Measurements from ENCODE around the gene TNS4.
A peak's percentile ranks its signal among the peaks of the same experiment; 100 is the strongest.

The TNS4 gene

DNA sequence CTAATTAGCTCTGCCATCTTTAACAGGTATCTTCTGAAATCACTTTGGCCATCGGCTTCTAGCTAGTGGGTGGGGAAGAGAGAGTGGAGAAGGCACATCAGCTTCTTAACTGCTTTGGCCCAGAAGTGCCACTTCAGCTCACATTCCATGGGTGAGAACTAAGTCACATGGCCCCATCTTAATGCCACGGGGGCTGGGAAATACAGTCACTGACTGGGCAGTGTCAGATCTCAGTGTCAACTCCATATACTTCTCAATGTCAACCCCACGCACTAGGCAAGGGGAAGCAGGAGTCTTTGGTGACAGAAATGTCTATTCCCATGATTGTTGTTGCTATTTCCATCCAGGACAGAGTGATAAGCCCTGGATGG is 34.5 kb upstream of the TNS4 start:
- DNase-seq = no peak

DNA sequence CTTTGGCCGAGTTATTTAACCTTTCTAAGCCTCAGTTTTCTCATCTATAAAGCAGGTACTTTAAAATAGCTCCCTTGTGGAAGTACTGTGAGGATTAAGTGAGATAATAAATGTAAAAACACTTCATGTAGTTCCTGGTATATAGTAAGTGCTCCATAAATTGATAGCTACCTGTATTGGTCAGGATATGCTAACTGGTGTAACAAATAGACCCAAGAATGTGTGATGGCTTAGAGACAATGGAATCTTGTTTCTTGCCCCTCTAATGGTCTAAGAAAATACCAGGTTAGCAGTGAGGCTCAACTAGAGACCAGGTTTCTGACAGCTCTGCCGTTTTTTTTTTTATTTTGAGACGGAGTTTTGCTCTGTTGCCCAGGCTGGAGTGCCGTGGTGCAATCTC is 34.0 kb upstream of the TNS4 start:
- DNase-seq = no peak

DNA sequence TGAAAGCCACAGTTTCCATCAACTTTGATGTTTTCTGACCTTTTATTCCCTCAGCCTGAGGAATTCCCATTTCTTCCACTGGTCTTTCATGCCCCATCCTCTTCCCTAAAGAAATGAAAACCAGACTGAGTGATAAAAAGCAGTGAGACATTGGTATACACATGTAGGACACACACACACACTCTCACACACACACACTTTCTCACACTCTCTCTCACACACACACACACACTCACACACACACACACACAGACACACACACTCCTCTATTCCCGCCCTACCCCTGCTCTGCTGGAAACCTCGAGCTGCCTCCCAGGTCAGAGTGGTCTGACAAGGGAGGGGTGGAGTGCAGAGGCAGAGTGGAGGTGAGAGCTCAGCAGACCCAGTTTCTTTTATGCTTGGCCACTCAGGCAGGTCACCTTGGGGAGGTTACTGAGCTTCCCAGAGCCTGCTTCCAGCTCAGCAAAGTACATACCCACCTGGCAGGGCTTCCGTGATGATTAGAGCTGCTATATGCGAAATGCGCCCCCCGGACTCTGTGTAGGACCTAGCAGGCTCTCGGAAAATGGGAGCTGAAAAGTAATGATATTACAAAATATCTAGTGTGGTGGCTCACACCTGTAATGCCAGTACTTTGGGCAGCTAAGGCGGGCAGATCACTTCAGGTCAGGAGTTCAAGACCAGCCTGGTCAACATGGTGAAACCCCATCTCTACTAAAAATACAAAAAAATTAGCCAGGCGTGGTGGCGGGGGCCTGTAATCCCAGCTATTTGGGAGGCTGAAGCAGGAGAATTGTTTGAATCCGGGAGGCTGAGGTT is 33.2 kb upstream of the TNS4 start:
- DNase-seq = no peak

DNA sequence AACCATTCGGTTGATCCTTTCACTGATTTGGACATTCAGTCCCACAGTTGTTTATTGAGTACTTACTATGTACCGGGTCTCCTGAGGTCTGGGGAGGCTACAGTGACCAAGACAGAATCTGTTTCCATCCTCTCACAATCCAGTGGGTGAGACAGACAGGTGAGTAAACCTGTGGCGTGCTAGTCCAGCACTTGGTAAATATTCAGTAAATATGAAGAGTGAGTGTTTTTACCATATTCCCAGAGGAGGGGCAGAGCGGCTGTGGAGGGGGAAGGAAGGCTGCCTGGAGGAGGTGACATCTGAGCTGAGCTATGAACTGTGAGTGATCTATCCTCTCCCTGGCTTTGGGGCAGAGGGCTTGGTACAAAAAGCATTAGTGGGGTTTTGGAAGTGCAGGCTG is 32.5 kb upstream of the TNS4 start:
- DNase-seq = no peak

DNA sequence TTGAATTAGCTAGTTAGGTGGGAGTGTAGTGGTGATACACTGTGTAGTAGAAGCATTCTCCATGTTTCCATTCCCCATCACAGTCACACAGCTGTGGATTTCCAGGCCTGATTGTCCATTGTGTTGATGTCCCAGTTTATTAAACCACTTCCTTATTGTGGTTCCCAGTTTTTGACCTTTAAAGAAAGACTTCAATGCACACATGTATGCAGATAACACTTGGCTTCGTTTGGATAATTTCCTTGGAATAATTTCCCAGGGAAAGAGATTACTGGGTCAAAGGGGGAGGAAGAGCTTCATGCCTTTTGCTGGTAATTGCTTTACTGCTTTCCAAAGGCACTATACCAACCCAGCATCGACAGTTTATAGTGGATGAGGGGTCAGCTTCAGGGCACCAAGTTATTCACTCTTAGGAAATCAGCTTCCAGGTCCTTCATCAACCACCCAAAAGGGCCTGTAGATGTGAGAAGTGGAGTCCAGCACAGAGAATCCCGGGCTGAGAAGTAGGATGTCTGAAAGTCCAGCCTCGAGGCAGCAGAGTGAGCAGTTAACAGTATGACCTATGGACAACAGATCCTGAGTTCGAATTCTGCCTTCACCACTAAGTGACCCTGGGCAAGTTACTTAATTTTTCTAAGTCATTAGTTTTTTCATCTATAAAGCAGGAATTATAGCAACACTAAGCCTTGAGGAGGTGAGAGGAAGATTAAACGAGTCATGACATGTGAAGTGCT is 31.3 kb upstream of the TNS4 start:
- DNase-seq = no peak

DNA sequence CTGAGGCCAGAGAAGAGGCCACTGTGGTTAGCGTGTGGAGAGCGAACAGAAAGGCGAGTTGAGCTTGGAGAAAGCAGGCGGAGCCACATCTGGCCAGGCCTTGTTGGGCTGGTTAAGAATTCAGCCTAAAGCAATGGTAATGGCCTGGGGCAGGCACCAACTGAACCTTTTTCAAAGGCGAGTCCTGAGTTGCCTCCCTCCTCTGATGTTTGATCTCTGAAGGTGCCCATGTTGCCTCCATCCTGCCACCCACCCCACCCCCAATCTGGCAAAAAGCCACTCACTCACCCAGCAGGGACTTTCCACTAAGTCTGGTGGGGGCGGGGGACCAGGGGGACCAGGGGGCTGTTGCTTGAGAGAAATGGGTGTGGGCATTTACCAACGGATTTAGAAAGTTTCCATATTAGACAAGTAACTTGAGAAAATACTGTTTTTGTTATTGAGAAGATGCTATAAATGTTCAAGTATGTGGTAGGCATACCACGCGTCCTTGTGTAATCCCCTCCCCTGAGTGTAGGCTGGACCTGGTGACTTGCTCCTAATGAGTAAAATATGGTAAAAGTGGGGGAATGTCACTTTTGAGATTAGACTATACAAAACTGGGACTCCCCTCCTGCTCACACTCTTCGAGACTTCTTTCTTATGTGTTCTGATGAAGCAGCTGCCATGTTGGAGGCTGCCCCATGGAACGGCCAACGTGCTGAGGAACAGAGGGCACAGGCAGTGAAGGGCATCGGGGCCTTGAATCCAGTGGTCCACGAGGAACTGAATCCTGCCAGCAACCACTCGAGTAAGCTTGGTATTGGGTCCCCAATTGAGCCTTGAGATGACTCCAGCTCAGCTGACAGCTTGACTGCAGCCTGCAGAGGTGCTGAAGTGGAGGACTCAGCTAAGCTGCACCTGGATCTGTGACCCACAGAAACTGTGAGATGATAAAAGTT is 29.9 kb upstream of the TNS4 start:
- DNase-seq = peak; percentile 75

DNA sequence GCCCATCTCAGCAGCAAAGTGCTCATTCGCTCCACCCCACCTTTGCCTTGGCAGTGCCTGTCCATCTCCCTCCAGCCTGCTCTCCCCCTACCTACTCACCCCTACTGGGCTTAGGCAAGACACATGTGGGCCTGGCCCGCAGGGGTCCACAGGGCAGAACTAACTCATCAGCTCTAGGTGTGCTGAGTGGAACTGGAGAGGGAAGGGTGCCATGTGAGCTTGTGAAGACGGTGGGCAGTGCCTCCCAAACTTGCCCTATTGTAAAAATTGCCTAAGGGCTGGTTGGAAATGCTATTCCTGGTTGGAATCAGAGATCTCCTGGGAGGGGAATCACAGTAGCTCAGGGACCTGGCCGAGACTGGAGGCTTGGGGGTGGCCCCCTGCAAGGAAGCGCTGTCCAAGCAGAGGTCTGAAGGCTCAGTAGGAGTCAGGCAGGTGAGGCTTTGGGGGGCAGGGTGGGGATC is 29.1 kb upstream of the TNS4 start:
- DNase-seq = no peak

DNA sequence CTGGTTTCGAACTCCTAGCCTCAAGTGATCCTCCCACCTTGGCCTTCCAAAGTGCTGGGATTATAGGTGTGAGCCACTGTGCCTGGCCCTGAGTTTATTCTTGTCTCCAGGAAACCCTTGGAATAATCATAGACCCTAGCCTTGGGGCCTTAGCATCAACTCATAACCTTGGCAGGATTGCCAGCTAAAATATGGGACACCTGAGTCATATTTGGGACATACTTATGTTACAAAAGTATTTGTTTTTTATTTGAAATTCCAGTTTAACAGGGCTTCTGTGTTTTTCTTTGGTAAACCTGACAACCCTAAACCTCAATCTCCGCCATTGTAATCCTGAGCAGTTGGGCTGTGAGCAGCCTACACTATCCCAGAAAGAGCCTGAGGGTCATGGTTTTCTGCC is 28.6 kb upstream of the TNS4 start:
- DNase-seq = no peak

DNA sequence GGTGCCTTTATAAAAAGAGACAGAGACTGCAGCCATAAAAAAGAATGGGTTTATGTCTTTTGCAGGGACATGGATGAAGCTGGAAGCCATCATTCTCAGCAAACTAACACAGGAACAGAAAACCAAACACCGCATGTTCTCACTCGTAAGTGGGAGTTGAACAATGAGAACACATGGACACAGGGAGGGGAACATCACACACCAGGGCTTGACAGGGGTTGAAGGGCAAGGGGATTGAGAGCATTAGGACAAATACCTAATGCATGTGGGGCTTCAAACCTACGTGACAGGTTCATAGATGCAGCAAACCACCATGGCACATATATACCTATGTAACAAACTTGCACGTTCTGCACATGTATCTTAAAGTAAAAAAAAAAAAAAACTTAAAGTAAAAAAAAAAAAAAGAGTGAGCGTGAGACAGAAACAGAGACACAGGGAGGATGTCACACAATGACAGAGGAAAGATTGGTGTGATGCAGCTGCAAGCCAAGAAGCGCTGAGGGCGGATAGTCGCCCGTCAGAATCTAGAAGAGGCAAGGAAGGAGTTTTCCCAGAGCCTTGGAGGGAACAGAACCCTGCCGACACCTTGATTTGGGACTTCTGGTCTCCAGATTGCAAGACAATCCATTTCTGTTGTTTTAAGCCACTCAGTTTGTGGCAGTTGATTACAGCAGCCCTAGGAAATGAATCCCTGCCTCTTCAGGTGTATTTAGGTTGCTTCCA is 27.4 kb upstream of the TNS4 start:
- DNase-seq = no peak

DNA sequence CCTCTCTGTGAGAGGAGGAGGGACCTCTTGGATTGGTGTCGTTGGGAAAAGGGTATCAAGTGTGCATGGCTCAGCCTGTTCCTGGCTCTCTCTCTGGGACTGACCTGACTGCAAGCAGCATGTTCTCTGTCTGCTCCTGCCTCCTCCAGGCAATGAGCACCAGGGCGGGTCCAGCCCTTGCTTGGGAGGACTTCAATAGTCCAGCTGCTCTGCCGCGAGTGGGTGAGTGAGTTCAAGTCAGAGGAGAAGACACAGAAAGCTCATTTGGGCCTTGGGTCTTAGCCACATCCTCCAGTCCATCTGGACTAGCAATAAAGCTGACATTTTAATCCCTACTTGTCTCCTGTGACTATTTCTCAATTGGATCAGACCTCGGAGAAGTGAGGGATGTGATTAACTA is 25.2 kb upstream of the TNS4 start:
- no peak for DNase-seq

DNA sequence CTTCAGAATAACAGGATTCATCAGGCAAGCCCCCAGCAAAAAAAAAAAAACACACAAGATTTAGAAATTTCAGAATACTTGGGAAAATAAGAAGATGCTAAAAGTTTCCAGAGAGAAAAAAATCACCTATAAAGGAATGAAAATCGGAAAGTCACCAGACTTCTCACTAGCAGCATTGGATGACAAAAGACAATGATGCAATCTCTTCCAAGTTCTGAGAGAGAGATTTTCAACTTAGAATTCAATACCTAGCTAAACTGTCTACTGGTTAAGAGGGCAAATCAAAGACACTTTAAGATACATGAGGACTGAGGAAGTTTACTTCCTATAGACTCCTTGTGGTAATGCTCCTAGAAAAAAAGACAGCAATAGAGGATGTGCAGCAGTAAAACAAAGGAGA is 23.9 kb upstream of the TNS4 start:
- DNase-seq = no peak

DNA sequence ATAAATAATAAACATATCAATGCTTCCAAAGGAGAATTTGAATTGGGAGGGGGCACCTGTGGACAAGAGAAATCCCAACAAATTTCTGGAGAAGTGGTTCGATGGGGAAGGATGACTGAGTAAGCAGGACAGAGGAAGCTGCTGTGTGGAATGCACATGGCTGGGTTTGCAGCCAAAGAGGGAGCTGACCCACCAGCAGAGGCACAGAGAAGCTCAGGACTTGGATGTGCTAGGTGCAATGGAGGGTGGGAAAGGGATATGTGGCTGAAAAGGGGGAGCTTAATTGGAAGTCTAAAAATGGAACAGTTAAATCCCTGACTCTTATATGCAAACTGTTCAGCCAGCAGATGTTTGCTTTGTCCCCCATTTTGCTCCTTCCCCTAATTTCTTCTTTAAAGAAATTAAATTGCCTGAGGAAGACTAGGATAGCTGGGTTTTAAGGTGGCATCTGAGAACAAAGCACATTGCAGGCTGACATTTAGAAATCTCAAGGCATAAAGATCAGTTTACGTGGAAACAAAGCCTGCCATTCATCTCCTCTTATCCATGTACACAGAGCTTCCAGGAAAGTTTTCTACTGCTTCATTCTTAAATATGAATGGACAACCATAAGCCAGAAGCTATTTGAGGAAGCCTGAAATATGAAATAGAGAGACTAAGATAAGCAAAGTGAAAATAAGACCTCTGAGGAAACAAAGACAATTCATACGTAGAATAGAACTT is 23.0 kb upstream of the TNS4 start:
- DNase-seq = no peak

DNA sequence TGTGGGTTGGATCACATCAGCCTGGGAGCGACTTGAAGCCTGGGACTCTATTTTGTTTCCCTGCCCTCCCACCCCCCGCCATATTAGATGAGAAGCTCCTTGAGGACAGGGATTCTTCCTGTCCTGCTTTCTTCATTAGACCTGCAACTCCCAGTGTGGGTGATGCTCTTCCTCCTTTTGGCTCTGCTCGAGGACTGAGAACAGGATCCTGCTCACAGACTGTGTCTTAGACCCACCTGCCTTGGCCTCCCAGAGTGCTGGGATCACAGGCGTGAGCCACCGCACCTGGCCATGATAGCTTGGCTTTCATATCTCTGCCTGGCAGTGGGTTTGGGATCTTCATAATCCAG is 21.5 kb upstream of the TNS4 start:
- no peak for DNase-seq

DNA sequence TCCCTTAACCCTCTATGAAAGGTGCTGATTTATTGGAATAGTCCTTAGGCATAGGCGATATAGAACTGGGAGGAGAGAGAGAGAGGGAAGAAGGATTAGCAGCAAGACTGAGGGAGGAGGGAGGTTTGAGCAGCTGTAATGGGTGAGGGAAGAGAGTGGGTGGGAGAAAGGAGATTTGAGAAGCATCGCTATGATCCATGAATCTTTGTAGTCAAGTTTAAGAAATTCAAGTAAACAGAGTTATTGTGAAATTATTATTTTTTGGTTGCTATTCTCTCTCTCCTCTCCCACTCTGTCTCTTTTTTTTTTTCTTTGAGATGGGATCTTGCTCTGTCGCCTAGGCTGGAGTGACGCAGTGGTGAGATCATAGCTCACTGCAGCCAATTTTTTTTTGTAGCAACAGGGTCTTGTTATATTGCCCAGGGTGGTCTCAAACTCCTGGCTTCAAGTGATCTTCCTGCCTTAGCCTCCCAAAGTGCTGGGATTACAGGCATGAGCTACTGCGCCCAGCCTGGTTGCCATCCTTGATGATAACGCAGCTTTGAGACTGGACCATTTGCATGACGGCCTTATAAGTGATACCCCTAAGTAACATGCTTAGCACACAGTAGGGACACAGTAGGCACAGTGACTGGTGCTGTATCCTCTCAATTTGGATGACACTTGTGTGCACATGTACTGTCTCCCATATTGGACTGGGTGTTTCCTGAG is 21.0 kb upstream of the TNS4 start:
- no peak for DNase-seq

DNA sequence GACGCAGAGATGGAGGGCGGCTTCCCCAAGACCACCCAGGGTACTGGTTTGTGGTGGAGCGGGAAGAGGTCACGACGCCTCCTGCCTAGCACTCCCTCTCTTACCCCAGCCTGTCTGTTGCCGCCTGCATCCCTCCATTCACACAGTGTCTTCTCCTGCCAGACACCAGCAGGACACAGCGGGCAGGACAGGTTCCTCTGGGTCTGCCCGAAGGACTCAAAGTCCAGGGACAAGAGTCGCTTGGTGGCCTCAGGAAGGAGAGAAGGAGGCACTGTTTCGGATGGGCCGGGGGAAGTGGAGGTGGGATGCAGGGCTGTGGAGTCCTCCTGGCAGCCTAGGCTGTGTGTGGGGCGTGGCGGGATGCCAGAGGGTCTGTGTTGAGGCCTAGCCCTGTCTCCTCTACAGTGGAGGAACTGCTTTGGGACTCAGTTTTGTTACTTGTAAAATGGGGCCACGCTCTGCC is 19.6 kb upstream of the TNS4 start:
- no peak for DNase-seq

DNA sequence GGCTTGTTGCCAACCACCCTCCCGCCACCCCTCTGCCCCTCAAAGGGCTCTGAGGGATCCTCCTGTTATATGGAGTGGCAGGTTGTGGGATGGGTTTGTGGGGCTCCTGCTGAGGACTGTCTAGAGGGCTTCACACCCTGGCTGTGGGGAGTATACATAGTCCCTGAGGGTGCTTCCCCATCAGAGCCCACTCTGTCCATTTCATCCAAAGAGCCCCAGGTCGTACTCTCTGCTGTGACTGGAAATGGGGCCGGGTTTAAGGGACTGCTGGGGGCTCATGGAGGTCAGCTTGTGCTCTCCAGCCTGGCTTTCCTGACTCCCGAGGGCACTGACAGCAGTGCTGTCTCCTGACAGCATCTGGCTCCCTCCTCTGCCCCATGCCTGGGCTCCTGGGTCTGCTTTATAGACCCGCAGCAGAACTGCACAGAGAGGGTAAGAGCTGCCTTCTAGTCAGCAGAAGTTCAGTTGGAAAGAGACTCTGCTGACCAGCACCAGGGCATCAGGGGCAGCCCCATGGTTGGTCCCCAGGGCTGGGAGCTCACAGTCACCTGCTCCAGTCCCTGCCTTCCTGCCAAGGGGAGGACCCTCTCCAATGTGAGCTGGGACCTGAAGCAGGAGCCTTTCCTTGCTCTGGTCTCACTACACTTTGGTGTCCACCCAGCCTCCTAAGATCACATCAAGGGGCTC is 17.8 kb upstream of the TNS4 start:
- DNase-seq = no peak

DNA sequence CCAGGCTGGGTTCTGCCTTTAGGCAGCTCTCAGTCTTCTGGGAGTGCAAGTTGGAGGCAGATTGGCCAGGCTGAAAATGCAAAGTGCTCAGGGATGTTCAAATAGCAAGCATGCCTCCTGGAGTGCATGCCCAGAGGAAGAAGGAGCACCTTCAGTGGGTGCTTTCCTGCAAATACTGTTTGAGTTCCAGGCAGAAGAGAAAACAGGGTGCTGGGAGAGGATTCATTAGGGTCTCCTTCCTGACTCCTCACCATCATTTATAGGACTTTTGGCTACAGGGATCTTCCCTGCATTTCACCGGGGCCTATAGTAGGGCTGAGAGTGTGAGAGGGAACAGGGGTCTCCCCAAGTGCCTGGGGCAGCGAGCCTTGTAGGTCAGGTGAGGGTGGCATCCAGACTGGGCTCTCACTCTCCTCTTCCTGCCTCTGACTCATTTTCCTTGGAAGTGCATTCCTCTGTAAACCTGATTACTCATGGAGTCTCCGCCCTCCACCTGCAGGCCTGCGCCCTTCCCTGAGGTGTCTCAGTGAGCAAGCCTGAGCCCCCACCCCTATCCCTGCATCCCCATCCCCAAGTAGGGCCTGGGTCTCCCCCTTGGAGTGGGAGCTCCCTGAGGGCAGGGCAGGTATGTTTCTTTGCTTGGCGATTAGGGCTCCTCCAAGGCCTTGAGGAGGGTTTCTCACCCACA is 17.1 kb upstream of the TNS4 start:
- DNase-seq = no peak

DNA sequence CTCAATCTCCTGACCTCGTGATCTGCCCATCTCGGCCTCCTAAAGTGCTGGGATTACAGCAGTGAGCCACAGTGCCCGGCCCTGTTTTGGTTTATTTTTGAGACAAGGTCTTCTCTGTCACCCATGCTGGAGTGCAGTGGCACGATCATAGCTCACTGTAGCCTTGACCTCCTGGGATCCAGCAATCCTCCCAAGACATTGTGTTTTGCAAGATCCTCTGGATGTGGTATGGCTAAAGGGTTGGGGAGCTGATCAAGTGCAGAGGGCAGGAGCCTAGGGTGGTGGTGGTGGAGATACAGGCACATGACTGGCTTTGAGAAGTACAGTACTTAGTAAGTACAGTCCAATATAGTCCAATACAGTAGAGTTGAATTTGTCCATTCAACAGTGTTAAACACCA is 16.6 kb upstream of the TNS4 start:
- no peak for DNase-seq

DNA sequence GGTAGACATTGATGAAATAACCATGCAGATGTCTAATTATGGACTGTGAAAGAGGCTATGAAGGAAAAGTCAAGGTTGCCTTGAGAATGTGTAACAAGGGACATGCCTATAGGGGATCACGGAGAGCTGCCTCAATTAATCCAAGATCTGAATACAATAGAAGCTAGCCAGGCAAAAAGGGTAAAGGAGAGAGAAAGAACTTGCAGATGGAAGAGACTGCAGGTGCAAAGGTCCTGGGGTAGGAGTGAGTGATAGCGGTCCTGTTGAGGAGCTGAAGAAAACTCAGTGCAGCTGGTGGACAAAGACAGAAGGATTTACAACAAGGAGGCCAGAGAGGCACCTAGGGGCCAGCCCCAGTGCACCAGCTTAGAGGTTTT is 15.9 kb upstream of the TNS4 start:
- no peak for DNase-seq

Data from activated CD8-positive, alpha-beta memory T cell treated with anti-CD3 and anti-CD28 coated beads, Interleukin-2, amount 50 U/mL, for 4 hours (primary cell).